SU-DHL-6 (cell line): ENCODE measurements around the gene RPL10.

Source experiments
- H2AFZ ChIP-seq: fragments of 200-600 bp; sonication (generic); 2 replicates; pipeline ENCODE4 v1.6.1; 2014; ENCODE audit warnings: low read depth, mild to moderate bottlenecking, moderate library complexity, mixed read lengths, antibody characterized with exemption, low read length; ENCODE audit not compliant: severe bottlenecking
- H3F3A ChIP-seq: fragments of 200-600 bp; shearing (Covaris generic); 2 replicates; pipeline ENCODE4 v1.6.0; 2016; ENCODE audit warnings: antibody characterized with exemption, mild to moderate bottlenecking; ENCODE audit not compliant: insufficient read depth
- H3K27ac ChIP-seq: fragments of 200-600 bp; sonication (generic); 2 replicates; pipeline ENCODE4 v1.5.1; 2016; ENCODE audit warnings: low read depth, mild to moderate bottlenecking, low read length, moderate library complexity, mixed read lengths
- H3K27me3 ChIP-seq: fragments of 200-600 bp; sonication (generic), shearing (Covaris generic); 2 replicates; pipeline ENCODE4 v1.6.0; 2014; ENCODE audit warnings: mild to moderate bottlenecking, low read length
- H3K36me3 ChIP-seq: fragments of 200-600 bp; sonication (generic); 2 replicates; pipeline ENCODE4 v1.6.1; 2014; ENCODE audit warnings: mild to moderate bottlenecking, low read length, mixed read lengths
- H3K4me2 ChIP-seq: fragments of 300-600, 200-600 bp; shearing (Covaris generic), sonication (generic); 2 replicates; pipeline ENCODE4 v1.6.0; 2014; ENCODE audit warnings: low read length, low read depth, mild to moderate bottlenecking; ENCODE audit not compliant: poor library complexity, severe bottlenecking
- H3K4me3 ChIP-seq: fragments of 200-600 bp; sonication (generic); 2 replicates; pipeline ENCODE4 v1.5.1; 2014; ENCODE audit warnings: antibody characterized with exemption, low read length, mild to moderate bottlenecking, mixed read lengths; ENCODE audit not compliant: insufficient read depth, poor library complexity, severe bottlenecking
- H3K79me2 ChIP-seq: fragments of 200-600 bp; sonication (generic); 2 replicates; pipeline ENCODE4 v1.6.1; 2014; ENCODE audit warnings: mild to moderate bottlenecking, low read length, moderate library complexity; ENCODE audit not compliant: insufficient read depth
- H3K9ac ChIP-seq: fragments of 200-600 bp; sonication (generic); 2 replicates; pipeline ENCODE4 v1.7.0; 2014; ENCODE audit warnings: mild to moderate bottlenecking, low read length
- H3K9me2 ChIP-seq: fragments of 200-600 bp; sonication (generic); replicated peaks from 2 replicates; pipeline ENCODE4 v1.6.1; 2014; ENCODE audit warnings: low read length; ENCODE audit not compliant: insufficient read depth
- H3K9me3 ChIP-seq: fragments of 200-600 bp; sonication (generic); 2 replicates; pipeline ENCODE4 v1.6.1; 2014; ENCODE audit warnings: low read length, mixed read lengths; ENCODE audit not compliant: insufficient read depth
- H4K20me1 ChIP-seq: fragments of 200-600 bp; sonication (generic); 2 replicates; pipeline ENCODE4 v1.6.1; 2014; ENCODE audit warnings: low read depth, mild to moderate bottlenecking, antibody characterized with exemption, low read length, moderate library complexity, mixed read lengths
- CTCF ChIP-seq: fragments of 200-600 bp; sonication (generic); IDR thresholded peaks from one replicate; pipeline ENCODE4 v1.5.1; 2017; ENCODE audit warnings: antibody characterized with exemption, mild to moderate bottlenecking, low read length, moderate library complexity; ENCODE audit not compliant: insufficient read depth, poor library complexity, severe bottlenecking
- EZH2phosphoT487 ChIP-seq: fragments of 200-600 bp; sonication (generic), shearing (Covaris generic); conservative IDR thresholded peaks from 2 replicates; pipeline ENCODE4 v1.6.1; 2018; ENCODE audit warnings: mild to moderate bottlenecking, antibody characterized with exemption, low read length, moderate library complexity, mixed read lengths

RPL10 gene

GRCh38 chrX:154397888-154398667, at the start of gene RPL10:
RPL10 (plus strand) TSS chrX:154398377; CDS start chrX:154398520, 143 bp downstream.
- H4K20me1 ChIP-seq: no peaks in the 10 kb centered on the region; the same call in 1 of the 2 replicates
- peak within 1 kb of the TSS; percentile 99 for H3K9ac ChIP-seq
- peak within 1 kb of the TSS; percentile 98 for H3K4me2 ChIP-seq
- H3K9me3 ChIP-seq: no peaks in the 10 kb centered on the region
- H3K36me3 ChIP-seq: peaks cover 12% of the 10 kb centered on the region
- TF ChIP-seq CTCF: no peak
- TF ChIP-seq EZH2phosphoT487: no peak
- peaks cover 10% of the 10 kb centered on the region; the same call in 1 of the 2 replicates for H3K79me2 ChIP-seq
- H3K4me3 ChIP-seq: peak within 1 kb of the TSS; percentile 92
- H3K9me2 ChIP-seq: no peaks in the 10 kb centered on the region
- H3F3A ChIP-seq: peaks cover 42% of the 10 kb centered on the region
- H3K27me3 ChIP-seq: no peaks in the 10 kb centered on the region
- no peak within 1 kb of the TSS for H2AFZ ChIP-seq
- peak within 1 kb of the TSS; percentile 93 for H3K27ac ChIP-seq

DNA sequence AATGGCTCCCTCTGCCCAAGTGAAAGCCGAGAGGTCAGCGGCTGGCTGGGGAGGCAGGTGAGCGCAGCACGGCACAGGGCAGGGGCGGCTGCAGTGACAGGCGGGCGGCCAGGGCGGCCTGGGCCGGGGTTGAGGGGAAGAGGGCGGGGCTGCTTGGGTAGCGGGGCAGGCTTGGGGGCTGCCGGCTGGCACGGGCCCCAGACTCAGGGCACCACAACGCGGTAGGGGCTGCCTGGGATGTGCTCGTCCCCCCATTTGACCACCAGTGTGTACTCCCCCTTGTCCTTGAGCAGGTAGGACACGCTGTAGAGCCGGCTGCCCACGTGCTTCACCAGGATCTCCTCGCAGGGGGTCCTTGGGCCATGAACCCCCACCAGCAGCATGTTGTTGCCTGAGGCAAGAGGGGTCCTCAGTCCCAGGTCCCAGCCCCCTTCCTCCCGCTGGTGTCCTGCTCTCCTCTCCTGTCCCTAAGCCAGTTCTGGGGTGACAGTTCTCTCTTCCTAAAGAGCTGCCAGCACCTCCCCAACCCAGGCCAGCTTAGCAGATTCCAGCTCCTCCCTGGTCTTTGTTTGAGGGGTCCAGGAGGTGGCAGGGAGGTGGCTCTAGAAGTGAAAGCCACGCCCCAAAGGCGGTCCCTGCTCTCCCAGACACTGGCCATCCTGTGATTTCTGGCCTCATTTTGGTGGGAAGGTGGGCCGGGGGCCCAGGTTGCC, 49.4 kb upstream of the RPL10 start:
- Histone ChIP-seq H3K36me3 (no peaks in the 10 kb centered on the region), H4K20me1 (no peaks in the 10 kb centered on the region), H3K4me2 (no peak overlapping the region), H2AFZ (no peak overlapping the region), H3K9me3 (no peaks in the 10 kb centered on the region), H3K27ac (no peak overlapping the region), H3F3A (peaks cover 6% of the 10 kb centered on the region; the same call in 1 of the 2 replicates), H3K27me3 (no peaks in the 10 kb centered on the region), H3K4me3 (no peak overlapping the region), H3K9me2 (no peaks in the 10 kb centered on the region), H3K79me2 (no peaks in the 10 kb centered on the region), H3K9ac (no peak overlapping the region)
- no peak for TF ChIP-seq EZH2phosphoT487
- no peak for TF ChIP-seq CTCF

GRCh38 chrX:154349359-154349935, 48.7 kb upstream of the RPL10 start:
- TF ChIP-seq EZH2phosphoT487: no peak
- no peak for TF ChIP-seq CTCF

More at GRCh38 chrX:154349359-154349935, 48.7 kb upstream of the RPL10 start:
- no peak overlapping the region for H3K4me3 ChIP-seq
- no peak overlapping the region for H3K27ac ChIP-seq
- no peaks in the 10 kb centered on the region for H3K36me3 ChIP-seq
- no peak overlapping the region for H3K4me2 ChIP-seq
- H4K20me1 ChIP-seq: no peaks in the 10 kb centered on the region
- H3F3A ChIP-seq: peaks cover 6% of the 10 kb centered on the region; the same call in 1 of the 2 replicates
- no peak overlapping the region for H3K9ac ChIP-seq
- H2AFZ ChIP-seq: no peak overlapping the region
- H3K27me3 ChIP-seq: no peaks in the 10 kb centered on the region
- no peaks in the 10 kb centered on the region for H3K9me2 ChIP-seq
- no peaks in the 10 kb centered on the region for H3K79me2 ChIP-seq
- no peaks in the 10 kb centered on the region for H3K9me3 ChIP-seq
